Dermis microvascular lymphatic vessel endothelial cell (primary cell): ENCODE data around the gene C2CD3. TPM values are rescaled to one million over a fixed set of nuclear protein-coding genes. Genes with fewer than 3 reads are reported as not detected.

Experiments
- total RNA-seq: library from RNA; depleted of rRNA; stranded (reverse); fragments of >200 nt; gene quantifications from 2 replicates; pipeline ENCODE4 v1.2.1, GENCODE V29; 2014

Gene C2CD3
- total RNA-seq, 1 donor from 2014 or later = 7.1 TPM

Other genes starting within 250 kb of the C2CD3 start
- 0.13 TPM in 1 of 2 replicates, not detected in the other for gene DNAJB13, start 220.0 kb downstream of the C2CD3 start, total RNA-seq
- 3.7 and 7.6 TPM in 2 replicates for gene UCP2, start 188.2 kb downstream of the C2CD3 start, total RNA-seq
- gene UCP3, start 161.9 kb downstream of the C2CD3 start, total RNA-seq = under 0.01 and 0.38 TPM in 2 replicates
- 21.3 and 22.3 TPM in 2 replicates for gene PPME1, start 287 bp upstream of the C2CD3 start, total RNA-seq
- gene P4HA3, start 140.6 kb upstream of the C2CD3 start, total RNA-seq = 48.3 and 77.2 TPM in 2 replicates
- 36.6 and 55.6 TPM in 2 replicates for gene PGM2L1, start 227.4 kb upstream of the C2CD3 start, total RNA-seq